NCI-H1436 (cell line): ENCODE measurements around the gene LASP1NB.
"Not testable (repeated sequence)": the region's sequence is repeated elsewhere in the genome, so short reads cannot be mapped to it uniquely, and the experiment has no call there.

Experiments
- DNase-seq: peaks from one replicate; lab custom pipeline; 2025; lab: John Stamatoyannopoulos, UW

LASP1NB gene

DNA sequence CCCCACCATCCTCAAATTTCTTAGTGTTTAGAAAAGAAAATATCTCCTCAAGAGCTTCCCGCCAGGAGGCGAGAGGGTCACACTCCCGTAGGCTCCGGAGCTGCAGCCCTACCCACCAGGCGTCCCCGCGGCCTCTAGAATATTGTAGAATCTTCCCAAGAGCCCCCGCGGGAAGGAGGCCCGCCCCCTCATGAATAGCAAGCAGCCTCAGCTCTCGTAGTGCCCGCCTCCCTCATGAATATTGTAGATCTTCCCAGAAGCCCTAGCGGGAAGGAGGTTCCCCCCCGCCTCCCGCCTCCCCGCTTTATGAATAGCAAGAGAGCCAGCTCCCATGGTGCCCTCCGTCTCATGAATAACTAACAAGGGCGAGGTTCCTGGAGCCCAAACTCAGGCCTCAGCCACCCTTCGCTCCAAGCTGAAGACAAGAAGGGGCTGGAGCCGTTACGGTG lies 41.9 kb downstream of the LASP1NB start, which contains the start of gene FBXO47:
FBXO47 (minus strand) TSS at position 114 of the 449 bp plus-strand sequence. CDS start 4,378 bp downstream, outside the sequence.
- no peak for DNase-seq

- no peak for DNase-seq
Measured at GRCh38 chr17:38969281-38969680, 43.9 kb downstream of the LASP1NB start.

DNA sequence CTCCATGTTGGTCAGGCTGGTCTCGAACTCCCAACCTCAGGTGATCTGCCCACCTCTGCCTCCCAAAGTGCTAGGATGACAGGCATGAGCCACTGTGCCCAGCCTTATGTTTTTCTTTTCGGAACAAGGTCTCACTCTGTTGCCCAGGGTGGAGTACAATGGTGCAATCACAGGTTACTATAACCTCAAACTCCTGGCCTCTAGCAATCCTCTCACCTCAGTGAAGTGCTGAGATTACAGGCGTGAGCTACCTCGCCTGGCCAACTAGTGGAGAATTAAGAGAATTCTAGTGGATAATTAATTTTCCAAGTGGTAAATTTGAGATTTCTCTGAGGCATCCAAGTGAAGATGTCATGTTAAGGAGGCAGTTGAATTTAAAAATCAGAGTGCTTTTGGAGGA lies 44.7 kb downstream of the LASP1NB start:
- DNase-seq = no peak

- DNase-seq = peak; percentile 23
Measured at GRCh38 chr17:38970804-38971203, 45.4 kb downstream of the LASP1NB start.

- DNase-seq = not testable (repeated sequence)
Measured at GRCh38 chr17:38976187-38976551, 50.8 kb downstream of the LASP1NB start.

DNA sequence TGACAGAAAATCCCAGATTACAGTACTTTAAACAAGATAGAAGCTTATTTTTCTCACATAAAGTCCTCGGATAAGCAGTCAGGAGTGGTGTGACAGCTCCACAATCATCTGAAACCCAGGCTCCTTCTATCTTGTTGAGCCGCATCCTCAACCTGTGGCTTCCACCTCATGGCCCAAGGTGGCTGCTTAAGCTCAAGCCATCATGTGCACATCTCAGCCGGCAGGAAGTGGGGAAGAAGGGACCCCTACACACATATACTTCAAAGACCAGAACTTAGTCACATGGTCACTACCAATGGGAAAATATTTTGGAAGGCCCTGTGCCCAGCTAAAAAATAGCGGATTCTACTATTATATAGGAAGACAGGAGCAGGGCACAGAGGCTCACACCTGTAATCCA lies 52.8 kb downstream of the LASP1NB start:
- DNase-seq = no peak
